HG02884 (cell line): ENCODE results near the gene TMEM170B.
"Not testable (repeated sequence)": the region's sequence is repeated elsewhere in the genome, so short reads cannot be mapped to it uniquely, and the experiment has no call there.

Source experiments
- ATAC-seq: cut with Tn5 transposase; IDR thresholded peaks from one replicate; pipeline ENCODE4 v1.9.1; 2021; ENCODE audit warnings: mild to moderate bottlenecking, moderate library complexity; ENCODE audit not compliant: unreplicated experiment

TMEM170B gene

DNA sequence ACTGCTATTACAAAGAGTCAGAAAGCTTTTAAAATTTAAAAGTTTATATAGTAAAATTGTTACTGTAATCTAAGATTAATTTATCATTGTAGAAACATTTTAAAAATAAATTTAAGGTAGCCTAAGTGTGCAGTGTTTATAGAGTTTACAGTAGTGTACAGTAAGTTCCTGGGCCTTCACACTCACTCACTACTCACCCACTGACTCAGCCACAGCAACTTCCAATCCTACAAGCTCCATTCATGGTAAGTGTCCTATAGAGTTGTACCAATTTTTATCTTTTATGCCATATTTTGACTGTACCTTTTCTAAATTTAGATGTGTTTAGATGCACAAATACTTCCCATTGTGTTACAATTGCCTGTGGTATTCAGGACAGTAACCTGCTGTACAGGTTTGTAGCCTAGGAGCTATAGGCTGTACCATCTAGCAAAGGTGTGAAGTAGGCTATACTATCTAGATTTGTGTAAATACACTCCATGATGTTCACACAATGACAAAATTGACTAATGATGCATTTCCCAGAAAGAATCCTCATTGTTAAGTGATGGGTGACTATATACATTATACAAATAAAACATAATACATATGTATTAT is 10.2 kb upstream of the TMEM170B start:
- ATAC-seq = no peak

DNA sequence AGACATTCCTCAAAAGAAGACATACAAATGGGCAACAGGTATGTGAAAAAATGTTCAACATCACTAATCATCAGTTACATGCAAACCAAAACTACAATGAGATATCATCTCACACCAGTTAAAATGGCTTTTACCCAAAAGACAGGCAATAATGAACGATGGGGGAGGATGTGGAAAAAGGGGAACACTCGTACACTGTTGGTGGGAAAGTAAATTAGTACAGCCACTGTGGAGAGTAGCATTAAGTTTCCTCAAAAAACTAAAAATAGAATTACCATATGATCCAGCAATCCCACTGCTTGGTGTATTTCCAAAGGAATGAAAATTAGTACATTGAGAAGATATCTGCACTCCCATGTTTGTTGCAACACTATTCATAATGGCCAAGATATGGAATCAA is 8.6 kb upstream of the TMEM170B start:
- ATAC-seq = no peak

DNA sequence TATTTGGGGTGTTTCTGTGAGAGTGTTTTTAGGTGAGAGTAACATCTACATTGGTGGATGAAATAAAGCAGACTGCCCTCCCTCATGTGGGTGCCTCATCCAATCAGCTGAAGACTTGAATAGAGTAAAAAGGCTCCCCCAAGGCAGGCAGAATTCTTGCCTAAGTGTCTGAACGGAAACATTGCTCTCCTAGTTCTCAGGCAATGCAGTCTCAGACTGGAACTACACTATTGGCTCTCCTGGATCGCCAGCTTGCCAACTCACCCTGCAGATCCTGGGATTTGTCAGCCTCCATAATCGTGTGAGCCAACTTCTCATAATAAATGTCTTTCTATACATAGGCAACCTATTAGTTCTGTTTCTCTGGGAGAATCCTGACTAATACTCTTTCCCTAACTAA is 5.5 kb upstream of the TMEM170B start:
- ATAC-seq = no peak

DNA sequence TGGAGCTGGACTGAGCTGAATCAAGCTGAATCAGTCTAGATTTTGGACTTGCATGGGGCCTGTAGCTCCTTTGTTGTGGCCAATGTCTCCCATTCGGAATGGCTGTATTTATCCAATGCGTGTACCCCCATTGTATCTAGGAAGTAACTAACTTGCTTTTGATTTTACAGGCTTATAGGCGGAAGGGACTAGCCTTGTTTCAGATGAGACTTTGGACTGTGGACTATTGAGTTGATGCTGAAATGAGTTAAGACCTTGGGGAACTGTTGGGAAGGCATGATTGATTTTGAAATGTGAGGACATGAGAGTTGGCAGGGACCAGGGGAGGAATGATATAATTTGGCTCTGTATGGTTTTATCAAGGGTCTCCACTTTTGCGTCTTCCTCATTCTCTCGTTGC is 3.0 kb upstream of the TMEM170B start:
- no peak for ATAC-seq

- ATAC-seq = no peak
Measured at GRCh38 chr6:11535801-11536230, 1.7 kb upstream of the TMEM170B start.

DNA sequence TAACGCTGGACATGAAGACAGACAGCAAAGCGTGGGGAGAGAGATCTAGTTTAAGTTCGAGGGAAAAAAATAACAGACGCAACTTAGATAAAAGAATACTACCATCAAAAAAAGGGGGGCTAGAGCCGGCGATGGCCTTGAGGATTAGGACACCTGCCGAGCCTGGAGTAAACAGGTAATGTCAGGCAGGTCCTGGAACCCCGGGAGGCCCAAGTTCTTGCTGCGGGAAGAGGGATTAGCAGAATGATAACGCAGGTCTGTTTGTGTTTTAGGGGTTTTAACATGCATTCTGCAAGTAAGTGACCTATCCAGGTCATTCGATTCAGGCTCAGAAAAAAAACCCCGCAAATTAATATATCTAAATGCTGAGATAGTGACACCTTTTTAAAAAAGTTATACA is 754 bp upstream of the TMEM170B start:
- no peak for ATAC-seq

GRCh38 chr6:11538052-11538818 is 686 bp downstream of the TMEM170B start:
- ATAC-seq = peak; percentile 12

DNA sequence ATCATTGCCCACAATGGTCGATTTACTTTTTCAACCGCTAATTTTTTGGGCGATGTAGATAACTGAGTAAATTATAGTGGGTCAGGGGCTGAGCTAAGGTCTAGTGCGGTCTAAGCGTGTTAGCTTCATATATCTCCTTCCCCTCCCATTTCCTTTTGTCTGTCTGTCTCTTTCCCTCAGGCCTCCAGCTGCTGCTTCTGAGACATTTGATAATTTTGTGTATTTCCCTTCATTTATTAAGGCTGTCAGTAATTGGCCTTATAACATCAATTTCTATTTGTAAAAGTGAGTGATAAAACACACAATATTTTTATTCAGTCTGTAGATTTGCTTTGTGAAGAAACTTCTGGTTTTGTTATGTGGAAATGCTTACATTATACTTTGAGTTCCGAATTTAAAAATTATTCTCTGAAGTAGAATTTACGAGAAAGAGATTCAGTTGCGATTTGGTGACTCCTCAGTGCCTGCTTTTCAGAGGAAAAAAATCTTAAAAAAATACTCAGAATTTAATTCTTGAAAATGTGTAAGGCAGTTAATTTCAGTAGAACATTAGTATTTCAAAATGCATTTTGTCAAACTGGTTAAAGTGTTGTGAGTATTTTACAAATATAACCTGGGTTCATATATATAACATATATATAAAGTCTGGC is 1.4 kb downstream of the TMEM170B start:
- no peak for ATAC-seq

DNA sequence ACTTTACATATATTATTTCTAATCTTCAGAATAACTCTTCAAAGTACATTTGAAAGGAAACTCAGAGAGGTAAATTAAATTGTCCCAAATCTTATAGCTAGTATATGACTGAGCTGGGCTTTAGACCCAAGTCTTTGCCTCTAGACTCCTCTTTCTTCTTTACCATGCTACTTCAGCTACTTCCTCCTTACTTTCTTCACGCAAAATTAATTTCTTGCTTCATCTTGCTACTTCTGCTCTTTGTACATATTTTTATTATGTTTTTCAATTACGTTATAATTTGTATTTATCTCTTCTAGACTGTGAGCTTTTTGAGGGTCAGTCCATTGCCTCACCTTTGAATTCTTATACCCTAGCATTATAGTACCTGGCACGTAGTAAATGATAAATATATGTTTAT is 5.3 kb downstream of the TMEM170B start:
- ATAC-seq = no peak

- ATAC-seq = no peak
Measured at GRCh38 chr6:11543919-11544518, 6.5 kb downstream of the TMEM170B start.

DNA sequence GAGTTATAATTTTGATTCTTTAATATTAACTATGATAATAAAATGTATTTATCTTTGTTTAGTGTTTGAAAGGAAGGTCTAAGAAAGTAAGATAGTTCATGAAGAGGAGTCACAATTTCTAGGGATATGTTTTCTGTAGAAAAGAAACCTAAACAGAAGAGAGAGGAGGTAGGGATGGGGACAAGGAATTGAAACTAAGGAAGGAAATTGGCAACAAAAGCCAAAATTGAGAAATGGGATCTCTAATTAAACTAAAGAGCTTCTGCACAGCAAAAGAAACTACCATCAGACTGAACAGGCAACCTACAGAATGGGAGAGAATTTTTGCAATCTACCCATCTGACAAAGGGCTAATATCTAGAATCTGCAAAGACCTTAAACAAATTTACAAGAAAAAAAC is 10.3 kb downstream of the TMEM170B start:
- not testable (repeated sequence) for ATAC-seq

- not testable (repeated sequence) for ATAC-seq
Measured at GRCh38 chr6:11548578-11548977, 11.0 kb downstream of the TMEM170B start.

DNA sequence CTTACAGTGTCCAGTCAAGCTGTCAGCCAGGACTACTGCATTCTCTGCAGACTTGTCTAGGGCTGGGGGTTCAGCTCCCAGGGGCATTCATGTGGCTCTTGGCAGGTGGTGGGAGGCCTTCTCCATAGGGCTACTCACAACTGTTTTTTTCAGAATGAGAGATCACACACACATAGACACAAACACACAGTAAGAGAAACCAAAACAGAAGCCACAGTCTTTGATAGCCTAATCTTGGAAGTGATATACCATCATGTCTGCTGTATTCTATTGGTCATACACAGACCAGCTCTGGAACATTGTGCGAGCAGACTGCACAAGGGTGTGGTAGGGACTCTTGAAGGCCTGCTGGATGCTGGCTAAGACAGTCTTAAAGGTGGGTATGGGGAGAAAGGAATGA is 13.5 kb downstream of the TMEM170B start:
- ATAC-seq = no peak

GRCh38 chr6:11552442-11552841 is 14.9 kb downstream of the TMEM170B start:
- no peak for ATAC-seq

DNA sequence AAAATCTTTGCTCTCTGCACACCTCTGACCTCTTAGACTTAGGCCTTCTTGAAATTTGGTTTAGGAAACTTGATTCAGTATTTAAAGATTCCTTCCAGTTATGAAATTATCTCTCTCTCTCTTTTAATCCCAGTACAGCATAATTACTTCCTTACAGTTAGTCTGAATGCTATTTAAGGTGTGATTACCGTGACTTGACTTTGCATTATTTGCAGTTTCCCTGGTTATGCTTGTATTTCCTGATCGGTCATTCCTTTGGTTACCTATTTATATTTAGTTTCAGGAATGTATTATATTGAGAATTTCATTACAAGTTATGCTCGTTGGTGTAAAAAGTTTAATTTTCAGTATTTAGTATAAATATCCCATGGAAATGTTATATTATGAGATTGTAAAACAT is 16.3 kb downstream of the TMEM170B start:
- ATAC-seq = no peak

DNA sequence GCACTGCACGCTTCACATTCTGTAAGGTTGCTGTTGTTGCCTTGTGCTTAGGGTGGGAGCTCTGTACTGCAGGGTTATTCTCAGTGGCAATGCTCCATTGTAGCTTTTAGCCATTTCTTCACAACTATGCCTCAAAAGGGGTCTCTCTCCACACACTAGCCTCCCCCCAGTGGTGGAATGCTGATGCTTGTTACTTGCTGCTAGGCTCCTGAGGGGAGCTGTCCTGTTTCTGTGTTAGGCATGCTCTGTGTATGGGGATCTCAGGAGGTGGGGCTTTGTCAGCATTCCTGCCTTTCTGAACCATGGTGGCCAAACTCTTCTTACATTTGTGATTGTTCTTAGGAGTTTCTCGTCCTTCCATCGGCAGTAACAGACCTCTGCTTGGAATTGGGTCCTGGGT is 18.8 kb downstream of the TMEM170B start:
- no peak for ATAC-seq

GRCh38 chr6:11563793-11564192 is 26.2 kb downstream of the TMEM170B start:
- no peak for ATAC-seq

- ATAC-seq = no peak
Measured at GRCh38 chr6:11566609-11567008, 29.1 kb downstream of the TMEM170B start.

DNA sequence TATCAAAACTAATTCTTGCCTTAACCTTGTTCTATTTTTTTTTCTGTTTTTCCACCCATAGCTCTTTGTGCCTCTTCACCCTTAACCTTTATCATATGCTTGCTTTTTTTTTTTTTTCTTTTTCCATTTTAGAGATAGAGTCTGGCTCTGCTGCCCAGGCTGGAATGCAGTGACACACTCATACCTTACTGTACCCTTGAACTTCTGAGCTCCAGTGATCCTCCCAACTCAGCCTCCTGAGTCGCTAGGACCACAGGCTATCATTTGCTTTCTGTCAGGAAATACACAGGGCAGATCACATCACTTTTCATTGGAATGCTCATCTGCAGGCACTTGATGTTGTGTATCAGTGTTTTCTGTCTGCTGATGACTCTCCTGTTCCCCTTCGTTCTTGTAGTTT is 33.5 kb downstream of the TMEM170B start:
- ATAC-seq = no peak

GRCh38 chr6:11575408-11576033 is 38.0 kb downstream of the TMEM170B start:
- peak; percentile 98 for ATAC-seq

GRCh38 chr6:11580686-11581405 is 43.3 kb downstream of the TMEM170B start:
- ATAC-seq = no peak
